Adrenal gland (tissue), 5 donors: ENCODE data around the gene AP1G2.

Experiments
- CTCF ChIP-seq, 6 experiments: fragments of 450-650 bp in 4 of 6; fragments of 200-600 bp in 2 of 6; sonication (generic) in 1 of 6; IDR thresholded peaks; 1 replicate in 5 of 6; 2 replicates in 1 of 6; pipeline versions ENCODE4 v1.5.1 to v1.8.0; 2016 to 2021; ENCODE audit warnings: antibody characterized with exemption in 6 of 6, mild to moderate bottlenecking in 2 of 6, moderate library complexity in 1 of 6
- POLR2A ChIP-seq, 2 donors: fragments of 450-650 bp; IDR thresholded peaks; one replicate each; pipeline ENCODE4 v1.6.1; 2017; ENCODE audit warnings: antibody characterized with exemption in 2 of 2, mild to moderate bottlenecking in 2 of 2, moderate library complexity in 1 of 2
- donor health status: DM: no; HTN: no; CAD: no.

DNA sequence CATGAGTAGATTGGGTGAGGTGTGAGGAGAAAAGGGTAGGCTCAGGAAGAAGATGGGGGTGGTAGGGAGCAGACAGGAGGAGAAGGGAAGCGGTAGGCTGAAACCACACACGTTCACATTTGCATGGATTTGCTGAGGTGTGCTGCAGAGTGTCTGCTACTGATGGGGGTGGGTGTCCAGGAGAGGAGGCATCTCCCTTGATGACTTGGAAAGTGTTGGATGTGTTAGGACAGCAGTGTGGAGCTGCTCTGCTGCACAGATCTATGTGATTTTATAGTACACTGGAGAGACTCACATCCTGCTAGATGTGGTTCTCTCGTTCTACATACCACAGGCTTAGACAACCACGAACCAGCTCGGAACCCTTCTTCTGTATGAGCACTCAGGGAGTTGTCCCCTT is 25.3 kb downstream of the AP1G2 start:
- TF ChIP-seq CTCF (IDR thresholded peaks at IDR 0.05) (no peak), POLR2A (IDR thresholded peaks at IDR 0.05) (no peak)
